ENCODE results near the gene IFRD2. TPM values are rescaled to one million over a fixed set of nuclear protein-coding genes. Genes with fewer than 3 reads are reported as not detected.

IFRD2 gene
- total RNA-seq, 3 donors from 2014 or later: 50.4 to 82.3 (median 72.7) TPM

DNA sequence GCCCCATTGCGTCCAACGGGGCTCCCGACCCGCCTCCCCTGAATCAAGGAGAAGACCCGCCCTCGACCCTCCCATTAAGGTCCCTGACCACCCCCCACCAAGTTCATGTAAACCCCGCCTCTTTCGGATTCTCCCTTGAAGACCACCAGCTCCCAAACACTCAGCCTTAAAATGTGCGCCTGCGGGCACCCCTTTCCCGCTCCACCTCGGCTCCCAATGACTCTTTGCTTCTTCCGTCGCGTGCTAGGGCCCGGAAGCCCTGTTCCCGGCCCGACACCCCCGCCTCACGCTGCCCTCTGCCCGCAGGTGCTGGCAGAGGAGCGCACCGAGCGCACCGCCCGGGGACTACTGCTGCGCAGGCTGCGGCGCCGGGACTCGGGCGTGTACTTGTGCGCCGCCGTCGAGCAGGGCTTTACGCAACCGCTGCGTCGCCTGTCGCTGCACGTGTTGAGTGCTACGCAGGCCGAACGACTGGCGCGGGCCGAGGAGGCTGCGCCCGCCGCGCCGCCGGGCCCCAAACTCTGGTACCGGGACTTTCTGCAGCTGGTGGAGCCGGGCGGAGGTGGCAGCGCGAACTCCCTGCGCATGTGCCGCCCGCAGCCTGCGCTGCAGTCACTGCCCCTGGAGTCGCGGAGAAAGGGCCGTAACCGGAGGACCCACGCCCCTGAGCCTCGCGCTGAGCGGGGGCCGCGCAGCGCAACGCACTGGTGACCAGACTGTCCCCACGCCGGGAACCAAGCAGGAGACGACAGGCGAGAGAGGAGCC is 16.1 kb downstream of the IFRD2 start:
- no peak for TF ChIP-seq POLR2A (IDR thresholded peaks at IDR 0.05)
- TF ChIP-seq, protein P1, sequence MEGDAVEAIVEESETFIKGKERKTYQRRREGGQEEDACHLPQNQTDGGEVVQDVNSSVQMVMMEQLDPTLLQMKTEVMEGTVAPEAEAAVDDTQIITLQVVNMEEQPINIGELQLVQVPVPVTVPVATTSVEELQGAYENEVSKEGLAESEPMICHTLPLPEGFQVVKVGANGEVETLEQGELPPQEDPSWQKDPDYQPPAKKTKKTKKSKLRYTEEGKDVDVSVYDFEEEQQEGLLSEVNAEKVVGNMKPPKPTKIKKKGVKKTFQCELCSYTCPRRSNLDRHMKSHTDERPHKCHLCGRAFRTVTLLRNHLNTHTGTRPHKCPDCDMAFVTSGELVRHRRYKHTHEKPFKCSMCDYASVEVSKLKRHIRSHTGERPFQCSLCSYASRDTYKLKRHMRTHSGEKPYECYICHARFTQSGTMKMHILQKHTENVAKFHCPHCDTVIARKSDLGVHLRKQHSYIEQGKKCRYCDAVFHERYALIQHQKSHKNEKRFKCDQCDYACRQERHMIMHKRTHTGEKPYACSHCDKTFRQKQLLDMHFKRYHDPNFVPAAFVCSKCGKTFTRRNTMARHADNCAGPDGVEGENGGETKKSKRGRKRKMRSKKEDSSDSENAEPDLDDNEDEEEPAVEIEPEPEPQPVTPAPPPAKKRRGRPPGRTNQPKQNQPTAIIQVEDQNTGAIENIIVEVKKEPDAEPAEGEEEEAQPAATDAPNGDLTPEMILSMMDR (IDR thresholded peaks at IDR 0.05): no peak
- no peak for TF ChIP-seq POLR2AphosphoS5 (IDR thresholded peaks at IDR 0.05)
- no peak for DNase-seq (ENCODE audit: low spot score in 2 of 2)
- H3K4me1 ChIP-seq: no peaks in the 10 kb centered on the region
- no peaks in the 10 kb centered on the region for H3K36me3 ChIP-seq
- no peaks in the 10 kb centered on the region for H3K27me3 ChIP-seq
- H3K27ac ChIP-seq: no peak overlapping the region
- intact Hi-C loops (cut with DNase I; ENCODE audit: low total_unique reads): no loop called here
- H3K9me3 ChIP-seq: no peaks in the 10 kb centered on the region
- no peak overlapping the region for H3K4me3 ChIP-seq

DNA sequence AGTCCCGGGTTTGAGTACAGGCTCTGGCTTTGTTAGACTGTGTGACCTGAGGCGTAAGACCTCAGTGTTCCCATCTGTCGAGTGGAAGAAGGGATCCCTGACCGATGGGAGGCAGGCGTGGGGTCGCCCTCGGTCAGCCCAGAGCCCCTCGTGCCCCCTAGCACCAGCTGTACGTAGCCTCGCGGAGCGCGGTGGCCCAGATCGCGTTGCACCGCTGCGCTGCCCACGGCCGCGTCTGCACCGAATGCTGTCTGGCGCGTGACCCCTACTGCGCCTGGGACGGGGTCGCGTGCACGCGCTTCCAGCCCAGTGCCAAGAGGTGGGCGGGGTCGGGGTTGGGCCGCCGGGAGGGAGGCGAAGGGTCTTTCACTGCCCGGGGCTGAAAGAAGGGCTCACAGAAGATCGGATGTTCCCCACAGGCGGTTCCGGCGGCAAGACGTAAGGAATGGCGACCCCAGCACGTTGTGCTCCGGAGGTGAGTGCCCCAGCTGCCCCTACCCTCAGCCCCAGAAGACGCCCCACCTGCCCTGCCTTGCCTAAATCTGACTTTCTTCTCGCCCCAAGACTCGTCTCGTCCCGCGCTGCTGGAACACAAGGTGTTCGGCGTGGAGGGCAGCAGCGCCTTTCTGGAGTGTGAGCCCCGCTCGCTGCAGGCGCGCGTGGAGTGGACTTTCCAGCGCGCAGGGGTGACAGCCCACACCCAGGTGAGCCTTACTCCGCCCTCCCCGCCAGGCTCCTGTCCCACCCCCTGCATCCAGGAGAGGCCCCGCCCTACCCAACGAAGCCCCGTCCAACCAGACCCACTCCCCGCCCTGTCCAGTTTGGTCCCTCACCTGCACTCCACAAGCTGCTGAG is 16.9 kb downstream of the IFRD2 start:
- intact Hi-C loops (cut with DNase I; ENCODE audit: low total_unique reads): no loop called here
- no peaks in the 10 kb centered on the region for H3K9me3 ChIP-seq
- no peaks in the 10 kb centered on the region for H3K36me3 ChIP-seq
- H3K4me1 ChIP-seq: no peaks in the 10 kb centered on the region
- DNase-seq (ENCODE audit: low spot score in 2 of 2): no peak
- TF ChIP-seq, protein P1 (IDR thresholded peaks at IDR 0.05): no peak
- TF ChIP-seq POLR2A (IDR thresholded peaks at IDR 0.05): no peak
- no peak for TF ChIP-seq POLR2AphosphoS5 (IDR thresholded peaks at IDR 0.05)
- H3K27me3 ChIP-seq: no peaks in the 10 kb centered on the region
- H3K27ac ChIP-seq: no peak overlapping the region
- no peak overlapping the region for H3K4me3 ChIP-seq

DNA sequence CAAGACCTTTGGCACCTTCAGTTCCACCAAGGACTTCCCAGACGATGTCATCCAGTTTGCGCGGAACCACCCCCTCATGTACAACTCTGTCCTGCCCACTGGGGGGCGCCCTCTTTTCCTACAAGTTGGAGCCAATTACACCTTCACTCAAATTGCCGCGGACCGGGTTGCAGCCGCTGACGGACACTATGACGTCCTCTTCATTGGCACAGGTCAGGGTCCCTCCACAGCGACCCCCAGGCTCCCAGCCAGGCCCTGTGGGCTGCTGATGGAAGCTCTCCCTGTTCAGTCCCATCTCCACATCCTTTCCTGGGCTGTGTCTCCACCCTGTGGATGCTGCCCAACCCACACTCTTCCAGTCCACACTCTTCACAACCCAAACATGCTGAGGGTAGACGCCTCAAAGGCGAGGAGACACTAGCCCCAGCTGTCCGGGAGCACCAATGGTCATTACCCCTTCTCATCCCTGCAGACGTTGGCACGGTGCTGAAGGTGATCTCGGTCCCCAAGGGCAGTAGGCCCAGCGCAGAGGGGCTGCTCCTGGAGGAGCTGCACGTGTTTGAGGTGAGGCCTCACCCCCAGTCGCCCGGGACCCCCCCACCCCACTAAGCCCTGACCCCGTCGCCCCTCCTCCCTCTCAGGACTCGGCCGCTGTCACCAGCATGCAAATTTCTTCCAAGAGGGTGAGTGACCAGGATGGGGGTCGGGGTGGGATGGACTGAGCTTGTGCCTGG is 17.7 kb downstream of the IFRD2 start:
- peaks cover 4 to 6% of the 10 kb centered on the region in 2 donors for H3K4me1 ChIP-seq
- no peak for TF ChIP-seq POLR2AphosphoS5 (IDR thresholded peaks at IDR 0.05)
- TF ChIP-seq, protein P1 (IDR thresholded peaks at IDR 0.05): peak; percentile 66 to 74 (median 69)
- no peaks in the 10 kb centered on the region for H3K27me3 ChIP-seq
- peak; percentile 53 to 76 for DNase-seq (ENCODE audit: low spot score in 2 of 2)
- H3K9me3 ChIP-seq: no peaks in the 10 kb centered on the region
- H3K36me3 ChIP-seq: no peaks in the 10 kb centered on the region
- H3K4me3 ChIP-seq: peak overlapping the region in 1 of 3 donors; percentile 16
- intact Hi-C loops (cut with DNase I; ENCODE audit: low total_unique reads): no loop called here
- H3K27ac ChIP-seq: no peak overlapping the region

DNA sequence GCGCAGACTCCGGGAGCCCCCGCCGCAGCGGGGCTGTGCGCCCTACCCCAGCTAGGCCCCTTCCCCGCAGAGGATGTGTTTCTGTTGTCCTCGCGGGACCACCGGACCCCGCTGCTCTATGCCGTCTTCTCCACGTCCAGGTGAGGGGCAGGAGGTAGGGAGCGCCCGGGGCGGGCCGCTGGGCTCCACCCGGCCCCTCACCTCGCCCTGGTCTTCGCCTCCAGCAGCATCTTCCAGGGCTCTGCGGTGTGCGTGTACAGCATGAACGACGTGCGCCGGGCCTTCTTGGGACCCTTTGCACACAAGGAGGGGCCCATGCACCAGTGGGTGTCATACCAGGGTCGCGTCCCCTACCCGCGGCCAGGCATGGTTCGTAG is 18.6 kb downstream of the IFRD2 start:
- Histone ChIP-seq H3K4me3 (peak overlapping the region; percentile 21 to 65 (median 47)), H3K4me1 (peaks cover 12% of the 10 kb centered on the region in 2 donors), H3K9me3 (no peaks in the 10 kb centered on the region), H3K27me3 (no peaks in the 10 kb centered on the region), H3K27ac (no peak overlapping the region), H3K36me3 (no peaks in the 10 kb centered on the region)
- intact Hi-C loops (cut with DNase I; ENCODE audit: low total_unique reads): loop anchor here (2.0 kb wide), 1 partner anchor 47 kb away; no protein-coding TSS in a partner anchor
- no peak for DNase-seq (ENCODE audit: low spot score in 2 of 2)
- TF ChIP-seq POLR2AphosphoS5 (IDR thresholded peaks at IDR 0.05): no peak
- TF ChIP-seq POLR2A (IDR thresholded peaks at IDR 0.05): no peak
- TF ChIP-seq, protein P1 (IDR thresholded peaks at IDR 0.05): no peak
